K562 treated with DMSO at 1 percent for 4 hours (cell line): Measurements from ENCODE around the gene IFI35. TPM values are rescaled to one million over a fixed set of nuclear protein-coding genes. Genes with fewer than 3 reads are reported as not detected.

Experiments used
- total RNA-seq: library from RNA; unstranded; fragments of 300-600 nt; gene quantifications from 2 replicates; pipeline ENCODE4 v1.2.3, GENCODE V29; 2022; ENCODE audit not compliant: insufficient read depth

The IFI35 gene
- total RNA-seq: 27.4 and 35.9 TPM in 2 replicates

DNA sequence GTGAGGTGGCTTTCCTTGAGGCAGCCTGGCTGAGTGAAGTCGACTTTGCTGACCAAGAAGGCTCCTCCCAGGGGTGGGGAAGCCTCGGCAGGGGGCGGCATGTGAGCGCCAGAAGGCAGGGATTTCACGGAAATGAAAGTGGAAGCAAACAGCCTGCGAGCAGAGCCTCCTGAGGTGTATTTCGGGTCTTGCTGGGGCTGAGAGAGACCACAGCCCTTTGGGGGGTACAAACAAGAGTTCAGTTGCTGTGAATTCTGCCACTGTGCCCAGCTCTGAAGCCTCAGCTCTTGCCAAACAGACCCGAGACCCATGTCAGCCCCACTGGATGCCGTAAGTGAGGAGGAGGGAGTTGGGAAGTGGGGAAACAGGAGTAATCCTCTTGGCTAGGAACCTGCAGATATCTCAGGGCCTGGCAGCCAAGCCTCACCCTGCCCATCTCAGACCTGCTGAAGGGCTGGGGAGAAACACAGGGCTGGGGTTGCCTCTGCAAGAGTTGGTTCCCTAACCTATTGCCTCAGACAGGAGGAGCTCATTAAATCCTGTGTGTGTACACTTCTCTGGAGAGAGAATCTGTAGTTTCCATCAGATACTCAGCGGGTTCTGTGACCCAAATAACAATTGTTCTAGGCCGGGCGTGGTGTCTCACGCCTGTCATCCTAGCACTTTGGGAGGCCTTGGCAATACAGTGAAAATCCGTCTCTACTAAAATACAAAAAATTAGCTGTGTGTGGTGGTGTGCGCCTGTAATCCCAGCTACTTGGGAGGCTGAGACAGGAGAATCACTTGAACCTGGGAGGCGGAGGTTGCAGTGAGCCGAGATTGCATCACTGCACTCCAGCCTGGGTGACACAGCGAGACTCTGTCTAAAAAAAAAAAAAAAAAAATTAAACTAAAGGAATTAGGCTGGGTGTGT is at the start of gene IFI35:
IFI35 (plus strand) TSS at position 146 of the 913 bp plus-strand sequence; CDS start at position 310, 164 bp downstream.

GRCh38 chr17:42964161-42964932 is 42.2 kb upstream of the IFI35 start, which contains the start of gene AARSD1:
Gene AARSD1 (minus strand): TSS chr17:42964454. CDS start chr17:42964440, 14 bp downstream.

DNA sequence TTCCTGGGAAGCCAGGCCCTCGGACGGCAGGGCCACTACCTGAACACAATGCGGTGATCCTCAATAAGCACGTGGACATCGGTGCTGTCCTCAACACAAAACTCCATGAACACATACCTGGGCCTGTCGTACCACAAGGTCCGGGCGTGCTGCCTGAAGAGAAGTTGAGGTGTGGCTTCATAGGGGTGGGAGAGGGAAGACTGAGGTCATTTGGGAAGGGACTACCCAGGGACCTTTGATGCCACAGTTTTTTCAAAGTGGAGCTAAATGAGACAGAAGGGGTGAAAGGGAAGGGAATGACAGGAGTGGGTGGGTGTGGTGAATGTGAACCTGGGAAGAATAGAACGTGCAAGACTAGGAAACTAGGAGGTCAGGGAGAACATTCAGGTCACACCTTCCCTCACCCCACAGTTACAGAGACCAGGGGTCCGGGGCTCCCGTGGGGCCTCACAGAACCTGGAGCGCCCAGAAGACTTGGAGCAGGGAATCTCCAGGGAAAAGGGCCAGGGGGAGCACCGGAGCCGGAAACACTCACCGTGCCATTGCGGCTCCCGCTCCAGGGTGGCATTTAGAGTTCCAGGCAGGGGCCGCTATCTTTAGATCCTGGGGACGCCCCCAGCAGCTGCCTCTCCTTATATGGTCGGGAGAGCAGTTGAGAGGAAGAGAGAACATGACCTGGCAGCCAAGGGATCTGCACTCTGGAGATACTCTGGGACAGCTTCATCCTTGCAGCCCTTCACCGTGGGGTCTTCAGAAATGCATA is 26.9 kb upstream of the IFI35 start, which contains the start of gene PTGES3L:
PTGES3L (minus strand) TSS at position 570 of the 763 bp plus-strand sequence; CDS start at position 543, 27 bp downstream.

GRCh38 chr17:42980274-42980765 is 26.3 kb upstream of the IFI35 start, which contains the start of gene RUNDC1:
Gene RUNDC1 (plus strand): TSS chr17:42980565. CDS start chr17:42980577, 12 bp downstream.

GRCh38 chr17:42997984-42998938 is 8.3 kb upstream of the IFI35 start, which contains the start of gene RPL27:
Gene RPL27 (plus strand): TSS chr17:42998419. CDS start chr17:42998751, 332 bp downstream.

GRCh38 chr17:43021741-43022512 is 15.3 kb downstream of the IFI35 start, which contains the start of gene VAT1:
Gene VAT1 (minus strand): TSS chr17:43022385. CDS start chr17:43022322, 63 bp downstream.

DNA sequence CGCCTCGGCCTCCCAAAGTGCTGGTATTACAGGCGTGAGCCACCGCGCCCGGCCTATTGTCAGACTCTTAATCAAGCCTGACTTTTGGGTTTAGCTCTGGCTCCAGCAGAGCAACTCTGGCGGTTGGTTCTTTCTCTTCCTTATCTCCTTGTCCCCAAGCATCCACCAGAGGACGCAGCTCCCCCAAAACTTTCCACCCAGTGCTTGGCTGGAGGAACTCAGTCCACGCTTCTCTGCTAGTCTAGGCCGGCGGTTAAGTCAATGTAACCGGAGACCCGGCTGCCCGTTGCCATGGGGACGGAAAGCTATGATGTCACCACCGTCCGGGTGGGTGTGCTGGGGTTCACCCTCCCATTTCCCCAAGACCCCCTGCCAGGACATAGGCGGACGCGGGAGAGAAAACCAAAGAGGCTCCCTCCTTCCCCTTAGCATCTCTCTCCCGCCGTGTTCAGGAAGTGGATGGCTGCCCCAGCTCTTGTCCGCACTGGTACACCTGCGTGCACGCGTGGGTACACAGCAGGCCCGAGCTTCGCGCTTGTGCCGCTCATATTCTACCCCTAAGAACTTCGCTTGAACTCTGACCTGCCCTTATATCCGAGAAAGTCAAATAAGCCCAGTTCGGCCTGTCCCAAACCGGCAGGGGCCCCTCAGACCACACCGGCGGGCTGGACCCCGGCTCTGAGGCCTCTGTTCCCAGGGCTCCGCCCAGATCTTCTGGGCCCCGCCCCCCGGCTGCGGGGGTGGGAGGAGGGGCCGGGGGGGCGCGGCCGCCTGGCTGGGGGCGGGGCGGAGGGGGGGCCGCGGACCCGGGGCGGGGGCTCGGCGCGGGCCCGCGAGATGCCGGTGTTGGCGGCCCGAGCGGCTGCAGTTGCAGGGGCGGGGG is 18.1 kb downstream of the IFI35 start, which contains the start of gene RND2:
RND2 (plus strand) TSS at position 825 of the 883 bp plus-strand sequence. CDS start 117 bp downstream, outside the sequence.

Other genes with a start within 250 kb of the IFI35 start
- gene RAMP2, start 245.6 kb upstream of the IFI35 start, total RNA-seq: not detected in 2 replicates
- gene VPS25, start 233.3 kb upstream of the IFI35 start, total RNA-seq: 93.6 and 122 TPM in 2 replicates
- 5.5 and 14.0 TPM in 2 replicates for gene WNK4, start 226.2 kb upstream of the IFI35 start, total RNA-seq
- gene COA3, start 208.1 kb upstream of the IFI35 start, total RNA-seq: 45.6 and 46.7 TPM in 2 replicates
- gene CNTD1, start 207.9 kb upstream of the IFI35 start, total RNA-seq: not detected in 2 replicates
- gene BECN1, start 182.5 kb upstream of the IFI35 start, total RNA-seq: 32.0 and 36.7 TPM in 2 replicates
- 90.8 and 94.0 TPM in 2 replicates for gene PSME3, start 173.4 kb upstream of the IFI35 start, total RNA-seq
- 6.7 and 7.0 TPM in 2 replicates for gene AOC2, start 162.2 kb upstream of the IFI35 start, total RNA-seq
- 3.9 and 5.9 TPM in 2 replicates for gene AOC3, start 155.6 kb upstream of the IFI35 start, total RNA-seq
- gene G6PC1, start 106.0 kb upstream of the IFI35 start, total RNA-seq: not detected in 2 replicates
- 25.6 and 25.8 TPM in 2 replicates for gene AARSD1, start 42.3 kb upstream of the IFI35 start, total RNA-seq
- 3.6 and 5.7 TPM in 2 replicates for gene PTGES3L, start 26.7 kb upstream of the IFI35 start, total RNA-seq
- 8.2 and 10.7 TPM in 2 replicates for gene RUNDC1, start 26.2 kb upstream of the IFI35 start, total RNA-seq
- 5,237 and 5,369 TPM in 2 replicates for gene RPL27, start 8.4 kb upstream of the IFI35 start, total RNA-seq
- 415 and 432 TPM in 2 replicates for gene VAT1, start 15.6 kb downstream of the IFI35 start, total RNA-seq
- gene RND2, start 18.4 kb downstream of the IFI35 start, total RNA-seq: 2.1 and 2.3 TPM in 2 replicates
- 35.9 and 42.0 TPM in 2 replicates for gene BRCA1, start 118.6 kb downstream of the IFI35 start, total RNA-seq
- 40.4 and 40.7 TPM in 2 replicates for gene NBR1, start 164.4 kb downstream of the IFI35 start, total RNA-seq
- 0.23 TPM in 1 of 2 replicates, not detected in the other for gene TMEM106A, start 205.1 kb downstream of the IFI35 start, total RNA-seq
- 2.1 TPM in 1 of 2 replicates, not detected in the other for gene CCDC200, start 221.8 kb downstream of the IFI35 start, total RNA-seq
- gene RNU2-1, start 227.2 kb downstream of the IFI35 start, total RNA-seq: not detected in 2 replicates